ENCODE data around the gene ACVR2B. TPM values are rescaled to one million over a fixed set of nuclear protein-coding genes. Genes with fewer than 3 reads are reported as not detected.

The ACVR2B gene
- total RNA-seq, 2 donors from 2014 or later = 4.8 to 6.6 TPM

- ATAC-seq (no peak), DNase-seq (no peak)
- intact Hi-C loops (cut with DNase I) = no loop called here
Observed at GRCh38 chr3:38511546-38511945, 57.9 kb downstream of the ACVR2B start.

GRCh38 chr3:38515367-38515766, 61.7 kb downstream of the ACVR2B start:
- intact Hi-C loops (cut with DNase I) = no loop called here
- DNase-seq = no peak
- no peak for ATAC-seq

DNA sequence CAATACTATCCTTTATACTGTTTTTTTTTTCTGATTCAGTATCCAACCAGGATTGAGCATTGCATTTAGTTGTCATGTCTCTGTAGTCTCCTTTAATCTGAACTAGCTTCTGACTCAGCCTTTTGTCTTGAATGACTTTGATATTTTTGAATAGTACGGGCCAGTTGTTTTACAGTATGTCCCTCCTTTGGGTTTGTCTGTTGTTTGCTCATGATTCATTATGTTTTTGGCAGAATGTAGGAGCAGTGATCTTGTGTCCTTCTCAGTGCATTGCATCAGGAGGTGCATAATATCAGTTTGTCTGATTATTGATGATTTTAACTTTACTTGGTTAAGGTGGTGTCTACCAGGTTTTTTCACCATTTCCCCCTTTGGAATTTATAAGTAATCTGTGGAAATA, 63.0 kb downstream of the ACVR2B start:
- DNase-seq (no peak), ATAC-seq (no peak)
- intact Hi-C loops (cut with DNase I) = no loop called here

GRCh38 chr3:38519000-38519399, 65.3 kb downstream of the ACVR2B start:
- ATAC-seq = peak in 1 of 2 donors; percentile 44
- intact Hi-C loops (cut with DNase I) = no loop called here
- no peak for DNase-seq

- intact Hi-C loops (cut with DNase I) = loop anchor here (2.0 to 10.0 kb wide), 3 partner anchors 128 to 325 kb away; partner anchors contain the start of gene SCN5A (in 1 of the 2)
- DNase-seq (no peak), ATAC-seq (no peak)
Observed at GRCh38 chr3:38519651-38520050, 66.0 kb downstream of the ACVR2B start.

DNA sequence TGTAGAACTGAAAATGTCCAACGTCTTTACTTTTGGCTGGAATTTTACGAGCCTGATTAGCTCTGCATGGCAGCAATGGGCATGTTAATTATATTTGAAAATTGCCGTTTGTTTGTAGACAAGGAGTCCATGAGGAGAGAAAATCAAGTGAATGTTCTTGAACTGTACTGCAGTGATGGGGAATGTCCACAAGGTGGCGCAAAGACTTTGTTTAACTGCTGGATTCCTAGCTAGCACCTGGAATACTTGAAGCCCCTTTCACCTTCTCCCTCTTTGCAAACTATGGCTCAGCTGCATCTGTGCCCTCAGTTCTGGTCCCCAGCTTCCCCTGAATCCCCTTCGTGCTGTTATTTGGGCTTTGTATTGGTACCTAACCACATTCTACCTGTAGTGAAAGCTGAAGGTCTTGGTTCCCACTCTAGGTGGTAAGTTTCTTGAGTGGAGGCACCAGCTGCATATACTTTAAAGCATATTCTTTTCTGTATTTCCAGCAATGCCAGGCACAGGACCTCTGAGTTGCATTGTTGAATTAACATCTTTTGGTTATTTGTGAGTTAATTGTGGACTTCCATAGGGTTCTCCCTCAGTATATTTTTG, 67.8 kb downstream of the ACVR2B start:
- ATAC-seq (peak; percentile 65 to 72), DNase-seq (peak; percentile 49)
- intact Hi-C loops (cut with DNase I) = loop anchor here (2.0 to 10.0 kb wide), 3 partner anchors 126 to 323 kb away; partner anchors contain the start of gene SCN5A (in 1 of the 2)

GRCh38 chr3:38522002-38522401, 68.3 kb downstream of the ACVR2B start:
- ATAC-seq (peak; percentile 49 to 73), DNase-seq (no peak)
- intact Hi-C loops (cut with DNase I) = loop anchor here (5.0 to 10.0 kb wide), 2 partner anchors 125 to 323 kb away; partner anchors contain the start of gene SCN5A (in 1 of the 2)

- no peak for ATAC-seq
- intact Hi-C loops (cut with DNase I) = loop anchor here (5.0 to 10.0 kb wide), 2 partner anchors 123 to 321 kb away; partner anchors contain the start of gene SCN5A (in 1 of the 2)
- no peak for DNase-seq
Observed at GRCh38 chr3:38524141-38524739, 70.5 kb downstream of the ACVR2B start.

- intact Hi-C loops (cut with DNase I) = loop anchor here in 1 of 2 donors (10.0 kb wide), 1 partner anchor 318 kb away; no protein-coding TSS in a partner anchor
- DNase-seq = no peak
- no peak for ATAC-seq
Observed at GRCh38 chr3:38526792-38527191, 73.1 kb downstream of the ACVR2B start.

- peak; percentile 12 to 13 for ATAC-seq
- DNase-seq = no peak
- intact Hi-C loops (cut with DNase I) = loop anchor here in 1 of 2 donors (10.0 kb wide), 1 partner anchor 316 kb away; no protein-coding TSS in a partner anchor
Observed at GRCh38 chr3:38528457-38528856, 74.8 kb downstream of the ACVR2B start.

DNA sequence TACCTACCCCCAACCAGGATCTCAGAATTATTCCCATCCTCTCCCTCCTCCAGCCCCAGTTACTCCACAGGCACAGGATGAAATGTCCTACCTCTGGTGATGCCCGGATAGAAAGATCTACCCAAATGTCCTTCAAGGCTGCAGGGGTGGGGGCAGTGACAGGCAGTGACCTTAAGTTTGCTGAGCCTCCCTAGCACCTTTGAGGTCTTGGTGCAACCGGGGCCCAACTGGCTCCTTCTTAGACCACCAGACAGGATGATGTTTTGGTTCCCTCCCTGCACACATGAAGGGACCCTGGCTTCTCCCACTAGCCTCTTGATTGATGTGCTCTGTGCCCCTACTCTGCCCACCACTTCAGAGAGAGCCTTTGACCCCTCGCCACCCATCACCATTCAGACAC, 78.8 kb downstream of the ACVR2B start:
- no peak for DNase-seq
- ATAC-seq = no peak
- intact Hi-C loops (cut with DNase I) = loop anchor here in 1 of 2 donors (10.0 kb wide), 1 partner anchor 192 kb away; no protein-coding TSS in a partner anchor

- intact Hi-C loops (cut with DNase I) = loop anchor here in 1 of 2 donors (1.0 to 10.0 kb wide), 2 partner anchors 10 to 191 kb away; no protein-coding TSS in a partner anchor
- ATAC-seq (peak; percentile 94 to 95), DNase-seq (peak; percentile 79)
Observed at GRCh38 chr3:38533285-38533976, 79.7 kb downstream of the ACVR2B start.

- intact Hi-C loops (cut with DNase I) = loop anchor here in 1 of 2 donors (10.0 kb wide), 1 partner anchor 191 kb away; no protein-coding TSS in a partner anchor
- DNase-seq (no peak), ATAC-seq (no peak)
Observed at GRCh38 chr3:38534180-38534579, 80.5 kb downstream of the ACVR2B start.

GRCh38 chr3:38534604-38535003, 80.9 kb downstream of the ACVR2B start:
- DNase-seq = no peak
- ATAC-seq = no peak
- intact Hi-C loops (cut with DNase I) = loop anchor here in 1 of 2 donors (10.0 kb wide), 1 partner anchor 190 kb away; no protein-coding TSS in a partner anchor

- ATAC-seq (no peak), DNase-seq (no peak)
- intact Hi-C loops (cut with DNase I) = loop anchor here in 1 of 2 donors (10.0 kb wide), 1 partner anchor 188 kb away; no protein-coding TSS in a partner anchor
Observed at GRCh38 chr3:38536671-38537070, 83.0 kb downstream of the ACVR2B start.

DNA sequence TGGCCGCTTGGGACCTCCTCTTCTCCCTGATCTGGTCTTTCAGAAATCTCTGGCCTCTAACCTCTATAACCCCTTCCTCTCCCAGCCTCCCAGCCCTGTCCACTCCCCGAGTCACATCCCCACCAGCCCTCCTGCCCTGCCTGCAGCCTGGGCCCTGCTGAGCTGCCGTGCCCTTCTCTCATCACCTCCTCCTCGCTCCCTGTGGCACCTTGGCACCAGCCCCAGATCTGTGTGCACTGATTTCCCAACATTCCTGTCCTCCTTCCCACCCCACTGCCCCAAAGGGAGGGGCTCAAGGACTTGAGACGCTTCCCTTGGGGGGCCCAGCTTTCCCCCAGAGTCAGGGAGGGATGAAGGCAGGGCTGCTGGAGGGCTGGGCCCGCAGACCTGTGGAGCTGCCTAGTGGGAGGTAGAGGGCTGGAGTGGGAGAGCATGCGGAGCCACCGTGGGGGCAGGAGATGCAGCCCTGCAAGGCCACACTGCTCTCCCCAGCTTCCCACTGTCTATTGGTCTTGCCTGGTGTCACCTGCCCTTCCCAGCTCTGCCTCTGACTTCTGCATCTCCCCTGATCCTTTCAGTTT, 85.2 kb downstream of the ACVR2B start:
- ATAC-seq = peak; percentile 20 to 33
- intact Hi-C loops (cut with DNase I) = loop anchor here in 1 of 2 donors (10.0 kb wide), 1 partner anchor 186 kb away; no protein-coding TSS in a partner anchor

DNA sequence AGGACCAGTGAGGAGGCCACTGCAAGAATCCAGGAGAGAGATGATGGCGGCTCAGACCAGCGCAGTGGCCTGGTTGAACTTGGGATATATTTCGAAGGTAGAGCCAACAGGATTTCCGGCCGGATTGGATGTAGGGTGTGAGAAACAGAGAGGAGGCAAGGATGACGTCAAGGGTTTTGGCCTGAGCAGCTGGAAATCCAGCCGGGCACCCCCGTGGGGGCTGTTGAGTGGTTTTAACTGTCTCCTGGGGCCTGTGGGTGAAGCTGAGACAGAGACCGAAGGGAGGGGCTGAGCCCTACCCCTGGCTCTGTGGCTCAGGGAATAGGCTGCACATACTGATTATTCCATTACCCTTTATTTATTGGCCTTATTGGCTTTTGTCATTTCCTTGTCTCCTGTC, 88.1 kb downstream of the ACVR2B start:
- intact Hi-C loops (cut with DNase I) = loop anchor here in 1 of 2 donors (5.0 kb wide), 1 partner anchor 40 kb away; no protein-coding TSS in a partner anchor
- ATAC-seq (peak; percentile 39 to 40), DNase-seq (peak; percentile 80)

More for the DNA sequence above, 85.2 kb downstream of the ACVR2B start:
- peak; percentile 58 for DNase-seq

Data from left cardiac atrium (tissue), 4 donors.